IPS-20b (cell line): Measurements from ENCODE around the gene ARID1B.

ENCODE experiments used
- H3K27ac ChIP-seq: one replicate; pipeline ENCODE4 v1.5.1; 2013; ENCODE audit warnings: low read length
- H3K27me3 ChIP-seq: 2 replicates; pipeline ENCODE4 v1.6.1; 2013; ENCODE audit warnings: mild to moderate bottlenecking, low read length, inconsistent platforms; ENCODE audit not compliant: insufficient read depth
- H3K36me3 ChIP-seq: 2 replicates; pipeline ENCODE4 v1.6.1; 2013; ENCODE audit warnings: low read depth, mild to moderate bottlenecking, inconsistent platforms, low read length, moderate library complexity; ENCODE audit not compliant: insufficient read depth
- H3K4me1 ChIP-seq: 2 replicates; pipeline ENCODE4 v1.6.1; 2013; ENCODE audit warnings: mild to moderate bottlenecking, control low read depth, inconsistent platforms, low read length, moderate library complexity; ENCODE audit not compliant: insufficient read depth
- H3K4me3 ChIP-seq: 2 replicates; pipeline ENCODE4 v1.5.1; 2013; ENCODE audit warnings: mild to moderate bottlenecking, low read length, inconsistent platforms
- H3K9ac ChIP-seq: 2 replicates; pipeline ENCODE4 v1.6.1; 2013; ENCODE audit warnings: low read depth, mild to moderate bottlenecking, inconsistent platforms, low read length, moderate library complexity
- H3K9me3 ChIP-seq: 2 replicates; pipeline ENCODE4 v1.6.1; 2013; ENCODE audit warnings: mild to moderate bottlenecking, low read depth, low read length, inconsistent platforms; ENCODE audit not compliant: insufficient read depth

Gene ARID1B

GRCh38 chr6:157013649-157014304 is 236.6 kb downstream of the ARID1B start:
- peaks cover 14% of the 10 kb centered on the region for H3K4me1 ChIP-seq
- no peaks in the 10 kb centered on the region; the same call in 1 of the 2 replicates for H3K36me3 ChIP-seq
- no peak overlapping the region for H3K4me3 ChIP-seq
- no peaks in the 10 kb centered on the region for H3K9me3 ChIP-seq
- no peak overlapping the region for H3K27ac ChIP-seq
- H3K27me3 ChIP-seq = no peaks in the 10 kb centered on the region
- no peak overlapping the region for H3K9ac ChIP-seq

GRCh38 chr6:157014871-157015270 is 237.7 kb downstream of the ARID1B start:
- no peaks in the 10 kb centered on the region for H3K9me3 ChIP-seq
- no peaks in the 10 kb centered on the region for H3K27me3 ChIP-seq
- no peak overlapping the region for H3K9ac ChIP-seq
- no peak overlapping the region for H3K4me3 ChIP-seq
- H3K4me1 ChIP-seq = peaks cover 21% of the 10 kb centered on the region
- no peak overlapping the region for H3K27ac ChIP-seq
- H3K36me3 ChIP-seq = no peaks in the 10 kb centered on the region; the same call in 1 of the 2 replicates

- Histone ChIP-seq H3K9me3 (no peaks in the 10 kb centered on the region), H3K9ac (no peak overlapping the region), H3K27me3 (no peaks in the 10 kb centered on the region), H3K27ac (no peak overlapping the region), H3K4me1 (peaks cover 22% of the 10 kb centered on the region), H3K36me3 (no peaks in the 10 kb centered on the region; the same call in 1 of the 2 replicates), H3K4me3 (no peak overlapping the region)
Observed at GRCh38 chr6:157017022-157017421, 239.8 kb downstream of the ARID1B start.

- no peaks in the 10 kb centered on the region for H3K9me3 ChIP-seq
- no peak overlapping the region for H3K9ac ChIP-seq
- peaks cover 29% of the 10 kb centered on the region for H3K4me1 ChIP-seq
- H3K27ac ChIP-seq = no peak overlapping the region
- no peak overlapping the region for H3K4me3 ChIP-seq
- H3K36me3 ChIP-seq = no peaks in the 10 kb centered on the region; the same call in 1 of the 2 replicates
- H3K27me3 ChIP-seq = no peaks in the 10 kb centered on the region
Observed at GRCh38 chr6:157017861-157018260, 240.7 kb downstream of the ARID1B start.

- Histone ChIP-seq H3K4me3 (no peak overlapping the region), H3K9ac (no peak overlapping the region), H3K27ac (no peak overlapping the region), H3K4me1 (peaks cover 26% of the 10 kb centered on the region), H3K9me3 (no peaks in the 10 kb centered on the region), H3K27me3 (no peaks in the 10 kb centered on the region), H3K36me3 (no peaks in the 10 kb centered on the region; the same call in 1 of the 2 replicates)
Observed at GRCh38 chr6:157019115-157019641, 242.0 kb downstream of the ARID1B start.

GRCh38 chr6:157019733-157020132 is 242.6 kb downstream of the ARID1B start:
- Histone ChIP-seq H3K9me3 (no peaks in the 10 kb centered on the region), H3K9ac (no peak overlapping the region), H3K4me3 (no peak overlapping the region), H3K27ac (no peak overlapping the region), H3K27me3 (no peaks in the 10 kb centered on the region), H3K36me3 (no peaks in the 10 kb centered on the region; the same call in 1 of the 2 replicates), H3K4me1 (peaks cover 26% of the 10 kb centered on the region; the same call in 1 of the 2 replicates)

GRCh38 chr6:157020398-157020797 is 243.2 kb downstream of the ARID1B start:
- Histone ChIP-seq H3K4me1 (peaks cover 26% of the 10 kb centered on the region; the same call in 1 of the 2 replicates), H3K9me3 (no peaks in the 10 kb centered on the region), H3K9ac (peak overlapping the region; percentile 96), H3K36me3 (no peaks in the 10 kb centered on the region; the same call in 1 of the 2 replicates), H3K27me3 (no peaks in the 10 kb centered on the region), H3K4me3 (peak overlapping the region; percentile 92), H3K27ac (peak overlapping the region; percentile 91)

GRCh38 chr6:157020881-157021343 is 243.7 kb downstream of the ARID1B start:
- Histone ChIP-seq H3K36me3 (no peaks in the 10 kb centered on the region; the same call in 1 of the 2 replicates), H3K27ac (peak overlapping the region; percentile 91), H3K4me1 (peaks cover 26% of the 10 kb centered on the region; the same call in 1 of the 2 replicates), H3K9ac (peak overlapping the region; percentile 96), H3K27me3 (no peaks in the 10 kb centered on the region), H3K9me3 (no peaks in the 10 kb centered on the region), H3K4me3 (peak overlapping the region; percentile 92)

GRCh38 chr6:157021344-157021992 is 244.3 kb downstream of the ARID1B start:
- Histone ChIP-seq H3K4me3 (peak overlapping the region; percentile 92), H3K27me3 (no peaks in the 10 kb centered on the region), H3K27ac (peak overlapping the region; percentile 91), H3K9me3 (no peaks in the 10 kb centered on the region), H3K9ac (peak overlapping the region; percentile 96), H3K4me1 (peaks cover 26% of the 10 kb centered on the region; the same call in 1 of the 2 replicates), H3K36me3 (no peaks in the 10 kb centered on the region; the same call in 1 of the 2 replicates)

- Histone ChIP-seq H3K27me3 (no peaks in the 10 kb centered on the region), H3K4me3 (peak overlapping the region; percentile 92), H3K36me3 (no peaks in the 10 kb centered on the region; the same call in 1 of the 2 replicates), H3K9ac (peak overlapping the region; percentile 96), H3K27ac (peak overlapping the region; percentile 66), H3K9me3 (no peaks in the 10 kb centered on the region), H3K4me1 (peaks cover 26% of the 10 kb centered on the region; the same call in 1 of the 2 replicates)
Observed at GRCh38 chr6:157021993-157022740, 245.0 kb downstream of the ARID1B start.

GRCh38 chr6:157023958-157024357 is 246.8 kb downstream of the ARID1B start:
- Histone ChIP-seq H3K27ac (no peak overlapping the region), H3K4me1 (peaks cover 21% of the 10 kb centered on the region; the same call in 1 of the 2 replicates), H3K9me3 (no peaks in the 10 kb centered on the region), H3K36me3 (no peaks in the 10 kb centered on the region), H3K27me3 (no peaks in the 10 kb centered on the region), H3K9ac (no peak overlapping the region), H3K4me3 (no peak overlapping the region)
